GM12864 (cell line): ENCODE results near the gene BLOC1S6.
A peak's percentile ranks its signal among the peaks of the same experiment; 100 is the strongest.

Source experiments
- DNase-seq: peaks from one replicate; pipeline ENCODE4 v3.0.0-alpha.2; 2011; ENCODE audit warnings: low read depth
- H3K4me3 ChIP-seq: 2 replicates; pipeline ENCODE4 v1.5.1; 2011; ENCODE audit warnings: mild to moderate bottlenecking, low read depth, low read length, control low read depth
- CTCF ChIP-seq: IDR thresholded peaks from 2 replicates; pipeline ENCODE4 v1.5.1; 2011; ENCODE audit warnings: low read depth, mild to moderate bottlenecking, moderate library complexity, low read length, control low read depth, inconsistent platforms; ENCODE audit errors: missing control alignments

Gene BLOC1S6

GRCh38 chr15:45587863-45588170 lies 638 bp downstream of the BLOC1S6 start:
- peak overlapping the region; percentile 87 for H3K4me3 ChIP-seq
- DNase-seq, result no peak
- TF ChIP-seq CTCF, result no peak

- peak overlapping the region; percentile 87 for H3K4me3 ChIP-seq
- no peak for TF ChIP-seq CTCF
- DNase-seq, result no peak
These were observed 1.2 kb downstream of the BLOC1S6 start for GRCh38 chr15:45588219-45588875.

- peak overlapping the region; percentile 87; the same call in 1 of the 2 replicates for H3K4me3 ChIP-seq
- TF ChIP-seq CTCF, result no peak
- DNase-seq, result no peak
These were observed 2.1 kb downstream of the BLOC1S6 start for GRCh38 chr15:45589256-45589655.

- no peak for TF ChIP-seq CTCF
- H3K4me3 ChIP-seq, result no peak overlapping the region
- DNase-seq, result no peak
These were observed 7.1 kb downstream of the BLOC1S6 start for GRCh38 chr15:45594319-45594718.

- DNase-seq, result no peak
- no peak for TF ChIP-seq CTCF
- H3K4me3 ChIP-seq, result no peak overlapping the region
These were observed 7.8 kb downstream of the BLOC1S6 start for GRCh38 chr15:45594835-45595530.

GRCh38 chr15:45603881-45604280 lies 16.7 kb downstream of the BLOC1S6 start:
- no peak for DNase-seq
- H3K4me3 ChIP-seq, result no peak overlapping the region

More at GRCh38 chr15:45603881-45604280, 16.7 kb downstream of the BLOC1S6 start:
- no peak for TF ChIP-seq CTCF
